EL (cell line): Measurements from ENCODE around the gene MAMDC2.

Source experiments
- DNase-seq: peaks from one replicate; pipeline ENCODE4 v3.0.0-alpha.2; 2016

MAMDC2 gene

GRCh38 chr9:70110194-70111041, 66.8 kb downstream of the MAMDC2 start:
- DNase-seq, result peak; percentile 28

- DNase-seq, result peak; percentile 69
Observed at GRCh38 chr9:70111042-70111602, 67.5 kb downstream of the MAMDC2 start.

- DNase-seq, result no peak
Observed at GRCh38 chr9:70111641-70112236, 68.1 kb downstream of the MAMDC2 start.

- DNase-seq, result peak; percentile 32
Observed at GRCh38 chr9:70112981-70113380, 69.3 kb downstream of the MAMDC2 start.

- peak; percentile 66 for DNase-seq
Observed at GRCh38 chr9:70113403-70114022, 69.9 kb downstream of the MAMDC2 start.

- DNase-seq, result no peak
Observed at GRCh38 chr9:70114898-70115297, 71.2 kb downstream of the MAMDC2 start.

GRCh38 chr9:70117835-70118319, 74.2 kb downstream of the MAMDC2 start:
- DNase-seq, result peak; percentile 69

- no peak for DNase-seq
Observed at GRCh38 chr9:70119786-70120185, 76.1 kb downstream of the MAMDC2 start.

GRCh38 chr9:70120834-70121510, 77.3 kb downstream of the MAMDC2 start:
- peak; percentile 95 for DNase-seq

- DNase-seq, result no peak
Observed at GRCh38 chr9:70121818-70122436, 78.3 kb downstream of the MAMDC2 start.

GRCh38 chr9:70123695-70124094, 80.0 kb downstream of the MAMDC2 start:
- no peak for DNase-seq

GRCh38 chr9:70125621-70126263, 82.1 kb downstream of the MAMDC2 start:
- no peak for DNase-seq

GRCh38 chr9:70127036-70127435, 83.4 kb downstream of the MAMDC2 start:
- no peak for DNase-seq

- DNase-seq, result no peak
Observed at GRCh38 chr9:70127540-70128416, 84.1 kb downstream of the MAMDC2 start.

- no peak for DNase-seq
Observed at GRCh38 chr9:70130266-70130665, 86.6 kb downstream of the MAMDC2 start.

GRCh38 chr9:70131296-70131695, 87.6 kb downstream of the MAMDC2 start:
- DNase-seq, result no peak

GRCh38 chr9:70133253-70134208, 89.9 kb downstream of the MAMDC2 start:
- no peak for DNase-seq

- DNase-seq, result no peak
Observed at GRCh38 chr9:70134360-70134759, 90.7 kb downstream of the MAMDC2 start.

GRCh38 chr9:70135176-70135575, 91.5 kb downstream of the MAMDC2 start:
- DNase-seq, result no peak

GRCh38 chr9:70136632-70137031, 93.0 kb downstream of the MAMDC2 start:
- peak; percentile 74 for DNase-seq
